Loucy (cell line): ENCODE measurements around the gene NR2F1-AS1.

Experiments used
- EZH2phosphoT487 ChIP-seq: fragments of 200-600 bp; IDR thresholded peaks from 2 replicates; pipeline ENCODE4 v1.6.1; 2018; ENCODE audit warnings: antibody characterized with exemption, mild to moderate bottlenecking, moderate library complexity, borderline replicate concordance
- TF ChIP-seq, protein P1 (sequence below): fragments of 200-600 bp; sonication (generic); conservative IDR thresholded peaks from 2 replicates; pipeline ENCODE4 v1.5.1; 2014; ENCODE audit warnings: mild to moderate bottlenecking, antibody characterized with exemption, low read length

DNA sequence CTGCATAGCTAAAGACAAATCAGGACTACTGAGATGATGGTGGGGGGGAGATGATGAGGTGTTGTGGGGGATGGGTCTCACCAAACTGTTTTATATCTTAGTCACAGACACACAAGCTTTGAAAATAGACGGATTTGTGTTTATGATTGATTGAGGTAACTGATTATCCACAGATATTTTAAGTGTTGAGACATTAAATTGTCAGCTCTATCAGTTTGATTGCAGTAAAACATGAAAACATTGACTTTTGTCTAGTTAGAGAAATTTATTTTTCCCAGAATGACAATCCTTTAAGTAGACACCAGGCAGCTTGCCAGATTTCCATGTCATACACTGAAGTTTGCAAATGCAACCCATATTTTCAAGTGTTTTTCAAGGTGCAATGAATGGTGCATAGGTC, 149.8 kb downstream of the NR2F1-AS1 start:
- TF ChIP-seq, protein P1, sequence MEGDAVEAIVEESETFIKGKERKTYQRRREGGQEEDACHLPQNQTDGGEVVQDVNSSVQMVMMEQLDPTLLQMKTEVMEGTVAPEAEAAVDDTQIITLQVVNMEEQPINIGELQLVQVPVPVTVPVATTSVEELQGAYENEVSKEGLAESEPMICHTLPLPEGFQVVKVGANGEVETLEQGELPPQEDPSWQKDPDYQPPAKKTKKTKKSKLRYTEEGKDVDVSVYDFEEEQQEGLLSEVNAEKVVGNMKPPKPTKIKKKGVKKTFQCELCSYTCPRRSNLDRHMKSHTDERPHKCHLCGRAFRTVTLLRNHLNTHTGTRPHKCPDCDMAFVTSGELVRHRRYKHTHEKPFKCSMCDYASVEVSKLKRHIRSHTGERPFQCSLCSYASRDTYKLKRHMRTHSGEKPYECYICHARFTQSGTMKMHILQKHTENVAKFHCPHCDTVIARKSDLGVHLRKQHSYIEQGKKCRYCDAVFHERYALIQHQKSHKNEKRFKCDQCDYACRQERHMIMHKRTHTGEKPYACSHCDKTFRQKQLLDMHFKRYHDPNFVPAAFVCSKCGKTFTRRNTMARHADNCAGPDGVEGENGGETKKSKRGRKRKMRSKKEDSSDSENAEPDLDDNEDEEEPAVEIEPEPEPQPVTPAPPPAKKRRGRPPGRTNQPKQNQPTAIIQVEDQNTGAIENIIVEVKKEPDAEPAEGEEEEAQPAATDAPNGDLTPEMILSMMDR = no peak
- no peak for TF ChIP-seq EZH2phosphoT487
